IPS DF 4.7 (cell line): ENCODE data around the gene RBM3.

Experiments
- DNase-seq: peaks from one replicate; pipeline ENCODE4 v3.0.0-alpha.2; 2013; ENCODE audit warnings: low spot score; ENCODE audit errors: extremely low read depth

The RBM3 gene

GRCh38 chrX:48617542-48618340, 43.5 kb downstream of the RBM3 start:
- no peak for DNase-seq

- no peak for DNase-seq
Observed at GRCh38 chrX:48626401-48627298, 52.4 kb downstream of the RBM3 start.
